Stimulated activated CD4-positive, alpha-beta T cell treated with anti-CD3 and anti-CD28 coated beads, Interleukin-15, amount 100 ng/mL, for 1 hour (primary cell): ENCODE results near the gene MIER2.
"Not testable (repeated sequence)": the region's sequence is repeated elsewhere in the genome, so short reads cannot be mapped to it uniquely, and the experiment has no call there.

Source experiments
- DNase-seq, 2 donors: peaks; one replicate each; pipeline ENCODE4 v3.0.0-alpha.2; 2020; ENCODE audit warnings: low read depth in 1 of 2, low spot score in 1 of 2

The MIER2 gene

GRCh38 chr19:362683-363082, 18.1 kb upstream of the MIER2 start:
- no peak for DNase-seq

- DNase-seq: no peak
These were observed 17.6 kb upstream of the MIER2 start for GRCh38 chr19:362154-362553.

- DNase-seq: no peak
These were observed 15.0 kb upstream of the MIER2 start for GRCh38 chr19:359653-359925.

GRCh38 chr19:355536-355935, 10.9 kb upstream of the MIER2 start:
- DNase-seq: not testable (repeated sequence)

- no peak for DNase-seq
These were observed 10.5 kb upstream of the MIER2 start for GRCh38 chr19:355134-355533.

- no peak for DNase-seq
These were observed 7.5 kb upstream of the MIER2 start for GRCh38 chr19:351976-352625.

GRCh38 chr19:347946-348861, 3.6 kb upstream of the MIER2 start:
- DNase-seq: no peak

GRCh38 chr19:345320-345879, 804 bp upstream of the MIER2 start:
- DNase-seq: no peak

- DNase-seq: no peak
These were observed 513 bp downstream of the MIER2 start for GRCh38 chr19:343941-344624.

- no peak for DNase-seq
These were observed 1.1 kb downstream of the MIER2 start for GRCh38 chr19:343451-343931.

GRCh38 chr19:342801-343421, 1.7 kb downstream of the MIER2 start:
- no peak for DNase-seq

- no peak for DNase-seq
These were observed 2.5 kb downstream of the MIER2 start for GRCh38 chr19:342128-342455.

- no peak for DNase-seq
These were observed 3.0 kb downstream of the MIER2 start for GRCh38 chr19:341386-342127.

GRCh38 chr19:340620-341385, 3.8 kb downstream of the MIER2 start:
- no peak for DNase-seq

- no peak for DNase-seq
These were observed 5.2 kb downstream of the MIER2 start for GRCh38 chr19:339262-339887.

- no peak for DNase-seq
These were observed 6.2 kb downstream of the MIER2 start for GRCh38 chr19:338421-338820.

GRCh38 chr19:336067-336614, 8.5 kb downstream of the MIER2 start:
- no peak for DNase-seq

GRCh38 chr19:335486-336066, 9.0 kb downstream of the MIER2 start:
- no peak for DNase-seq

- no peak for DNase-seq
These were observed 9.5 kb downstream of the MIER2 start for GRCh38 chr19:335072-335471.
